Keratinocyte (primary cell): ENCODE data around the gene DENND5A. TPM values are rescaled to one million over a fixed set of nuclear protein-coding genes. Genes with fewer than 3 reads are reported as not detected.

Experiments used
- DNase-seq: peaks from one replicate; pipeline ENCODE4 v3.0.0-alpha.2; 2011; ENCODE audit warnings: low read depth, missing footprints, low spot score
- FAIRE-seq: peaks from 2 replicates; lab custom pipeline; 2011; peaks lifted over from hg19 to GRCh38; lab: Jason Lieb, UNC
- H2AFZ ChIP-seq: 2 replicates; pipeline ENCODE4 v1.6.0; 2012; ENCODE audit warnings: low read length, control low read depth, inconsistent platforms; ENCODE audit not compliant: control insufficient read depth
- H3K27ac ChIP-seq: 2 replicates; pipeline ENCODE4 v1.5.1; 2011; ENCODE audit warnings: low read length; ENCODE audit not compliant: control insufficient read depth, insufficient read depth
- H3K27me3 ChIP-seq: 3 replicates; pipeline ENCODE4 v1.6.0; 2011; ENCODE audit warnings: low read length; ENCODE audit not compliant: control insufficient read depth, insufficient read depth; ENCODE audit errors: extremely low read depth
- H3K36me3 ChIP-seq, 2 experiments: 2 replicates in 1 of 2; 3 replicates in 1 of 2; pipeline ENCODE4 v1.5.1; 2011; ENCODE audit warnings: low read length in 2 of 2, mild to moderate bottlenecking in 1 of 2; ENCODE audit not compliant: control insufficient read depth in 2 of 2, insufficient read depth in 2 of 2; ENCODE audit errors: extremely low read depth in 1 of 2
- H3K4me1 ChIP-seq: 3 replicates; pipeline ENCODE4 v1.5.1; 2011; ENCODE audit warnings: low read length; ENCODE audit not compliant: control insufficient read depth, insufficient read depth; ENCODE audit errors: extremely low read depth
- H3K4me2 ChIP-seq: 3 replicates; pipeline ENCODE4 v1.6.0; 2011; ENCODE audit warnings: low read depth, low read length; ENCODE audit not compliant: control insufficient read depth, insufficient read depth; ENCODE audit errors: extremely low read depth
- H3K4me3 ChIP-seq, 3 experiments: fragments of 200-600 bp in 1 of 3; sonication (generic) in 1 of 3; 2 replicates in 2 of 3; 3 replicates in 1 of 3; pipeline ENCODE4 v1.5.1; 2011 to 2016; ENCODE audit warnings: low read length in 3 of 3, mild to moderate bottlenecking in 3 of 3, control low read depth in 2 of 3, inconsistent platforms in 1 of 3, low read depth in 1 of 3, mixed read lengths in 1 of 3, mixed run types in 1 of 3, moderate library complexity in 1 of 3; ENCODE audit not compliant: control insufficient read depth in 2 of 3, insufficient read depth in 2 of 3; ENCODE audit errors: extremely low read depth in 1 of 3
- H3K79me2 ChIP-seq: 2 replicates; pipeline ENCODE4 v1.6.0; 2012; ENCODE audit warnings: low read length; ENCODE audit not compliant: control insufficient read depth, insufficient read depth
- H3K9ac ChIP-seq: 3 replicates; pipeline ENCODE4 v1.6.0; 2011; ENCODE audit warnings: low read length; ENCODE audit not compliant: control insufficient read depth, insufficient read depth; ENCODE audit errors: extremely low read depth
- H3K9me1 ChIP-seq: 3 replicates; pipeline ENCODE4 v1.6.0; 2011; ENCODE audit warnings: low read length; ENCODE audit not compliant: control insufficient read depth, insufficient read depth; ENCODE audit errors: extremely low read depth
- H3K9me3 ChIP-seq: 2 replicates; pipeline ENCODE4 v1.5.1; 2012; ENCODE audit warnings: low read depth, low read length; ENCODE audit not compliant: control insufficient read depth
- H4K20me1 ChIP-seq: 3 replicates; pipeline ENCODE4 v1.6.0; 2011; ENCODE audit warnings: low read length; ENCODE audit not compliant: control insufficient read depth, insufficient read depth; ENCODE audit errors: extremely low read depth
- CTCF ChIP-seq, 3 experiments: IDR thresholded peaks in 1 of 3; conservative IDR thresholded peaks in 1 of 3; optimal IDR thresholded peaks in 1 of 3; 2 replicates in 2 of 3; 3 replicates in 1 of 3; pipeline versions ENCODE3 to v1.5.1; 2011; ENCODE audit warnings: low read length in 3 of 3, mild to moderate bottlenecking in 3 of 3, moderate library complexity in 2 of 3, control low read depth in 1 of 3, inconsistent platforms in 1 of 3; ENCODE audit not compliant: insufficient read depth in 2 of 3; ENCODE audit errors: extremely low read depth in 1 of 3
- EZH2 ChIP-seq: IDR thresholded peaks from one replicate; pipeline ENCODE4 v1.6.1; 2012; ENCODE audit warnings: inconsistent platforms, mild to moderate bottlenecking, low read length, moderate library complexity
- dilution Hi-C: fragments of 300-500 bp; cut with MboI; formaldehyde crosslinking; loops from one replicate; pipeline ENCODE4 v1.7.0; 2020; ENCODE audit warnings: low sequenced_read_pairs; ENCODE audit not compliant: extremely low pct_ligation_motif_present
- polyA plus RNA-seq, 5 experiments: library from polyadenylated mRNA; depleted of rRNA in 3 of 5; stranded (reverse) in 3 of 5; stranded (forward) in 1 of 5; unstranded in 1 of 5; fragments of >200 nt; gene quantifications; 1 replicate in 1 of 5; 2 replicates in 3 of 5; 3 replicates in 1 of 5; pipeline versions ENCODE4 v1.2.1 to v1.2.3, GENCODE V29; 2011 to 2012; ENCODE audit warnings: missing spikeins in 2 of 5, low read depth in 1 of 5, low replicate concordance in 1 of 5

The DENND5A gene
- polyA plus RNA-seq, 1 donor (not counting 4 experiments of a cell fraction or from before 2014, with no cell fraction given), result 49.1 TPM

- Histone ChIP-seq H3K27me3 (no peaks in the 10 kb centered on the region), H3K9me3 (no peaks in the 10 kb centered on the region), H3K4me1 (peaks cover 22% of the 10 kb centered on the region), H4K20me1 (no peaks in the 10 kb centered on the region), H3K9me1 (no peaks in the 10 kb centered on the region), H3K4me3 (no peak overlapping the region), H2AFZ (no peak overlapping the region), H3K36me3 (no peaks in the 10 kb centered on the region), H3K79me2 (peaks cover 40% of the 10 kb centered on the region), H3K27ac (no peak overlapping the region), H3K9ac (no peak overlapping the region), H3K4me2 (no peak overlapping the region)
- FAIRE-seq (no peak), DNase-seq (no peak)
- TF ChIP-seq CTCF (optimal IDR thresholded peaks at IDR 0.05 in 1 of 3, IDR thresholded peaks at IDR 0.05 in 1 of 3, conservative IDR thresholded peaks at IDR 0.05 in 1 of 3; ENCODE audit: extremely low read depth in 1 of 3, insufficient read depth in 2 of 3, low read length in 3 of 3), result no peak
- no peak for TF ChIP-seq EZH2
- dilution Hi-C loops, result no loop called here
Observed at GRCh38 chr11:9214765-9215164, 50.4 kb downstream of the DENND5A start.

DNA sequence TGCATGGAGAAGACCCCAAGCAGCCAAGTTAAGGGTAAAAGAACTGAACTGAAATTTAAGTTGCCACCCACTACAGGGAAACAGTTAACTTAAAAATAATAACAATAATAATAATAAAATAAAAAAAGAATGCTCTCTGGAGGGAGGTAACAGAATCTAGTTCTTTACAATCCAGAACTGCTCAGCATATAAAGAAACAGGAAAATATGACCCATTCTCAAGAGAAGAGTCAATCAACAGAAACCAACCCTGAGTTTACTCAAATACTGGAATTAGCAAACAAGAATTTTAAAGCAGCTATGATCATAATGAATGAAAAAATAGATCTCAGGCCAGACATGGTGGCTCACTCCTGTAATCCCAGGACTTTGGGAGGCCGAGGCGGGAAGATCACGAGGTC, 53.8 kb downstream of the DENND5A start:
- H3K9ac ChIP-seq, result peak overlapping the region; percentile 10
- H3K4me1 ChIP-seq, result peaks cover 22% of the 10 kb centered on the region
- H3K4me2 ChIP-seq, result peak overlapping the region; percentile 73
- no peaks in the 10 kb centered on the region for H4K20me1 ChIP-seq
- H3K9me3 ChIP-seq, result no peaks in the 10 kb centered on the region
- H3K27ac ChIP-seq, result peak overlapping the region; percentile 66
- TF ChIP-seq EZH2, result no peak
- TF ChIP-seq CTCF (optimal IDR thresholded peaks at IDR 0.05 in 1 of 3, IDR thresholded peaks at IDR 0.05 in 1 of 3, conservative IDR thresholded peaks at IDR 0.05 in 1 of 3; ENCODE audit: extremely low read depth in 1 of 3, insufficient read depth in 2 of 3, low read length in 3 of 3), result no peak
- DNase-seq, result no peak
- H3K79me2 ChIP-seq, result peaks cover 43% of the 10 kb centered on the region
- H3K36me3 ChIP-seq, result no peaks in the 10 kb centered on the region
- no peak for FAIRE-seq
- no peaks in the 10 kb centered on the region for H3K9me1 ChIP-seq
- peak overlapping the region in 2 of 3 experiments; percentile 3 to 19 for H3K4me3 ChIP-seq
- dilution Hi-C loops, result no loop called here
- H3K27me3 ChIP-seq, result no peaks in the 10 kb centered on the region
- H2AFZ ChIP-seq, result no peak overlapping the region
